Cardiac fibroblast (primary cell): ENCODE data around the gene ATG9A.

ENCODE experiments used
- DNase-seq, 2 donors: peaks; one replicate each; pipeline versions ENCODE4 v3.0.0 to v3.0.0-alpha.2; 2010; ENCODE audit warnings: low read depth in 2 of 2
- H3K4me3 ChIP-seq, 2 donors: replicated peaks in 1 of 2; 1 replicate in 1 of 2; 2 replicates in 1 of 2; pipeline ENCODE4 v1.5.1; 2011; ENCODE audit warnings: low read depth in 2 of 2, low read length in 2 of 2, mild to moderate bottlenecking in 2 of 2, moderate library complexity in 1 of 2
- TF ChIP-seq, protein P1 (sequence below): IDR thresholded peaks from one replicate; pipeline ENCODE4 v1.5.1; 2011; ENCODE audit warnings: low read depth, mild to moderate bottlenecking, low read length, inconsistent platforms

ATG9A gene, protein sequence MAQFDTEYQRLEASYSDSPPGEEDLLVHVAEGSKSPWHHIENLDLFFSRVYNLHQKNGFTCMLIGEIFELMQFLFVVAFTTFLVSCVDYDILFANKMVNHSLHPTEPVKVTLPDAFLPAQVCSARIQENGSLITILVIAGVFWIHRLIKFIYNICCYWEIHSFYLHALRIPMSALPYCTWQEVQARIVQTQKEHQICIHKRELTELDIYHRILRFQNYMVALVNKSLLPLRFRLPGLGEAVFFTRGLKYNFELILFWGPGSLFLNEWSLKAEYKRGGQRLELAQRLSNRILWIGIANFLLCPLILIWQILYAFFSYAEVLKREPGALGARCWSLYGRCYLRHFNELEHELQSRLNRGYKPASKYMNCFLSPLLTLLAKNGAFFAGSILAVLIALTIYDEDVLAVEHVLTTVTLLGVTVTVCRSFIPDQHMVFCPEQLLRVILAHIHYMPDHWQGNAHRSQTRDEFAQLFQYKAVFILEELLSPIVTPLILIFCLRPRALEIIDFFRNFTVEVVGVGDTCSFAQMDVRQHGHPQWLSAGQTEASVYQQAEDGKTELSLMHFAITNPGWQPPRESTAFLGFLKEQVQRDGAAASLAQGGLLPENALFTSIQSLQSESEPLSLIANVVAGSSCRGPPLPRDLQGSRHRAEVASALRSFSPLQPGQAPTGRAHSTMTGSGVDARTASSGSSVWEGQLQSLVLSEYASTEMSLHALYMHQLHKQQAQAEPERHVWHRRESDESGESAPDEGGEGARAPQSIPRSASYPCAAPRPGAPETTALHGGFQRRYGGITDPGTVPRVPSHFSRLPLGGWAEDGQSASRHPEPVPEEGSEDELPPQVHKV

GRCh38 chr2:219229305-219230058, at the start of gene ATG9A, which contains the start of gene ANKZF1:
Gene ATG9A, minus strand, starts transcription at chr2:219229636. Its CDS starts 1,612 bp downstream, at chr2:219228024.
Gene ANKZF1, plus strand, starts transcription at chr2:219229806. Its CDS starts 452 bp downstream, at chr2:219230258.
- peak within 1 kb of the TSS; percentile 90 to 91 for H3K4me3 ChIP-seq
- TF ChIP-seq, protein P1, sequence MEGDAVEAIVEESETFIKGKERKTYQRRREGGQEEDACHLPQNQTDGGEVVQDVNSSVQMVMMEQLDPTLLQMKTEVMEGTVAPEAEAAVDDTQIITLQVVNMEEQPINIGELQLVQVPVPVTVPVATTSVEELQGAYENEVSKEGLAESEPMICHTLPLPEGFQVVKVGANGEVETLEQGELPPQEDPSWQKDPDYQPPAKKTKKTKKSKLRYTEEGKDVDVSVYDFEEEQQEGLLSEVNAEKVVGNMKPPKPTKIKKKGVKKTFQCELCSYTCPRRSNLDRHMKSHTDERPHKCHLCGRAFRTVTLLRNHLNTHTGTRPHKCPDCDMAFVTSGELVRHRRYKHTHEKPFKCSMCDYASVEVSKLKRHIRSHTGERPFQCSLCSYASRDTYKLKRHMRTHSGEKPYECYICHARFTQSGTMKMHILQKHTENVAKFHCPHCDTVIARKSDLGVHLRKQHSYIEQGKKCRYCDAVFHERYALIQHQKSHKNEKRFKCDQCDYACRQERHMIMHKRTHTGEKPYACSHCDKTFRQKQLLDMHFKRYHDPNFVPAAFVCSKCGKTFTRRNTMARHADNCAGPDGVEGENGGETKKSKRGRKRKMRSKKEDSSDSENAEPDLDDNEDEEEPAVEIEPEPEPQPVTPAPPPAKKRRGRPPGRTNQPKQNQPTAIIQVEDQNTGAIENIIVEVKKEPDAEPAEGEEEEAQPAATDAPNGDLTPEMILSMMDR = no peak
- peak; percentile 99 for DNase-seq

GRCh38 chr2:219278655-219279150, 49.3 kb upstream of the ATG9A start:
- DNase-seq = no peak
- TF ChIP-seq, protein P1 = no peak

GRCh38 chr2:219277703-219278654, 48.5 kb upstream of the ATG9A start:
- TF ChIP-seq, protein P1 = peak; percentile 99
- DNase-seq = peak; percentile 80 to 84
- H3K4me3 ChIP-seq = no peak overlapping the region

More at GRCh38 chr2:219278655-219279150, 49.3 kb upstream of the ATG9A start:
- peak overlapping the region; percentile 2 to 27 for H3K4me3 ChIP-seq

GRCh38 chr2:219274361-219274921, 45.0 kb upstream of the ATG9A start:
- TF ChIP-seq, protein P1 = no peak
- H3K4me3 ChIP-seq = no peak overlapping the region
- peak; percentile 70 to 90 for DNase-seq

- H3K4me3 ChIP-seq = no peak overlapping the region
- peak in 1 of 2 donors; percentile 46 for DNase-seq
- TF ChIP-seq, protein P1 = no peak
Observed at GRCh38 chr2:219273937-219274336, 44.5 kb upstream of the ATG9A start.
